ENCODE measurements around the gene OVCH1. TPM values are rescaled to one million over a fixed set of nuclear protein-coding genes. Genes with fewer than 3 reads are reported as not detected.

Gene OVCH1
- total and polyA plus RNA-seq, 10 donors = 0.03 to 5.7 (median 2.4) TPM

- Histone ChIP-seq H3K4me1 (peaks cover 0 to 9% (median 2%) of the 10 kb centered on the region in 6 donors), H3K9me3 (no peaks in the 10 kb centered on the region), H3K4me3 (no peak overlapping the region), H3K27me3 (replicated peaks in 1 of 7) (no peaks in the 10 kb centered on the region), H3K27ac (peak overlapping the region in 2 of 8 donors; percentile 33 to 34), H3K36me3 (peaks cover 0 to 22% (median 2%) of the 10 kb centered on the region in 6 donors)
- 79 to 93% (median 91%) methylated on average over 2 of the region's 2 CpGs for whole genome bisulfite sequencing, 5 donors
- no peak for DNase-seq
- intact Hi-C loops (cut with DNase I; ENCODE audit: low total_unique reads) = loop anchor here (10.0 kb wide), 1 partner anchor 263 kb away; the partner anchor contains the start of gene TMTC1
- no peak for TF ChIP-seq POLR2AphosphoS5 (IDR thresholded peaks at IDR 0.05)
- TF ChIP-seq POLR2A (IDR thresholded peaks at IDR 0.05) = no peak
- TF ChIP-seq CTCF (IDR thresholded peaks at IDR 0.05 in 8 of 11, conservative IDR thresholded peaks at IDR 0.05 in 3 of 11) = no peak
Measured at GRCh38 chr12:29521951-29522350, 24.5 kb upstream of the OVCH1 start.

- Histone ChIP-seq H3K27me3 (replicated peaks in 1 of 7) (no peaks in the 10 kb centered on the region), H3K4me3 (no peak overlapping the region), H3K9me3 (no peaks in the 10 kb centered on the region), H3K4me1 (peaks cover 0 to 9% (median 2%) of the 10 kb centered on the region in 6 donors), H3K27ac (no peak overlapping the region), H3K36me3 (peaks cover 0 to 42% (median 2%) of the 10 kb centered on the region in 6 donors)
- intact Hi-C loops (cut with DNase I; ENCODE audit: low total_unique reads) = loop anchor here (10.0 kb wide), 1 partner anchor 265 kb away; the partner anchor contains the start of gene TMTC1
- peak in 10 of 11 experiments; percentile 12 to 63 (median 44) for TF ChIP-seq CTCF (IDR thresholded peaks at IDR 0.05 in 8 of 11, conservative IDR thresholded peaks at IDR 0.05 in 3 of 11)
- no peak for TF ChIP-seq POLR2AphosphoS5 (IDR thresholded peaks at IDR 0.05)
- no peak for DNase-seq
Measured at GRCh38 chr12:29519585-29520182, 22.2 kb upstream of the OVCH1 start.

- DNase-seq = no peak
- intact Hi-C loops (cut with DNase I; ENCODE audit: low total_unique reads) = no loop called here
Measured at GRCh38 chr12:29518407-29518806, 20.9 kb upstream of the OVCH1 start.

More at GRCh38 chr12:29518407-29518806, 20.9 kb upstream of the OVCH1 start:
- Histone ChIP-seq H3K36me3 (peaks cover 0 to 55% (median 10%) of the 10 kb centered on the region in 6 donors), H3K27ac (no peak overlapping the region), H3K27me3 (replicated peaks in 1 of 7) (no peaks in the 10 kb centered on the region), H3K9me3 (no peaks in the 10 kb centered on the region), H3K4me3 (no peak overlapping the region), H3K4me1 (peaks cover 0 to 9% (median 2%) of the 10 kb centered on the region in 6 donors)
- TF ChIP-seq CTCF (IDR thresholded peaks at IDR 0.05 in 8 of 11, conservative IDR thresholded peaks at IDR 0.05 in 3 of 11) (no peak), POLR2AphosphoS5 (IDR thresholded peaks at IDR 0.05) (no peak), POLR2A (IDR thresholded peaks at IDR 0.05) (no peak)
- 60 to 88% (median 66%) methylated on average over 2 of the region's 2 CpGs for WGBS, 5 donors

All from spleen (tissue), 11 donors.